Measurements from ENCODE around the gene ECM1. TPM values are rescaled to one million over a fixed set of nuclear protein-coding genes. Genes with fewer than 3 reads are reported as not detected.

Gene ECM1
- total RNA-seq, 2 experiments from 2014 or later: 2.0 to 3.8 TPM

- peak overlapping the region; percentile 29 for H3K27ac ChIP-seq (ENCODE audit: low read depth, low read length, poor library complexity, severe bottlenecking)
Observed at GRCh38 chr1:150516616-150517015, 8.7 kb downstream of the ECM1 start.

GRCh38 chr1:150521196-150521968, 13.5 kb downstream of the ECM1 start:
- H3K4me1 ChIP-seq (ENCODE audit: insufficient read depth, low read length, poor library complexity, severe bottlenecking): peaks cover 23% of the 10 kb centered on the region
- H3K4me2 ChIP-seq (ENCODE audit: low read length): no peak overlapping the region
- no peaks in the 10 kb centered on the region for H3K79me2 ChIP-seq (ENCODE audit: insufficient read depth, low read depth, low read length)
- H3K4me3 ChIP-seq (ENCODE audit: low read depth, low read length, poor library complexity, severe bottlenecking): no peak overlapping the region
- no peaks in the 10 kb centered on the region for H3K36me3 ChIP-seq (ENCODE audit: insufficient read depth, low read length)
- no peaks in the 10 kb centered on the region for H3K9me3 ChIP-seq (ENCODE audit: low read length)
- H3K27ac ChIP-seq (ENCODE audit: low read depth, low read length, poor library complexity, severe bottlenecking): no peak overlapping the region
- no peak overlapping the region for H2AFZ ChIP-seq (ENCODE audit: low read length)
- no peak for DNase-seq (ENCODE audit: low spot score)
- H3K9me2 ChIP-seq (ENCODE audit: insufficient read depth, low read length): no peaks in the 10 kb centered on the region
- ChIA-PET CTCF (ENCODE audit: unreplicated experiment) (no interaction called here), POLR2A (interaction anchor here (0.6 to 0.9 kb wide), 2 partner anchors 10 to 18 kb away, joined by 3 to 5 read pairs; no protein-coding TSS in a partner anchor)
- BruUV-seq (replicated peaks): no TSS peak
- no peaks in the 10 kb centered on the region for H4K20me1 ChIP-seq (ENCODE audit: insufficient read depth, low read length)
- intact Hi-C loops (cut with micrococcal nuclease; ENCODE audit: unreplicated experiment): loop anchor here (10.0 kb wide), 1 partner anchor 267 kb away; the partner anchor contains the start of gene CA14
- no peak for TF ChIP-seq CTCF (conservative IDR thresholded peaks at IDR 0.05; ENCODE audit: low read length)

More at GRCh38 chr1:150516616-150517015, 8.7 kb downstream of the ECM1 start:
- H3K4me2 ChIP-seq (ENCODE audit: low read length): peak overlapping the region; percentile 76
- H3K36me3 ChIP-seq (ENCODE audit: insufficient read depth, low read length): no peaks in the 10 kb centered on the region
- BruUV-seq (replicated peaks): no TSS peak
- H4K20me1 ChIP-seq (ENCODE audit: insufficient read depth, low read length): no peaks in the 10 kb centered on the region
- no peaks in the 10 kb centered on the region for H3K79me2 ChIP-seq (ENCODE audit: insufficient read depth, low read depth, low read length)
- intact Hi-C loops (cut with micrococcal nuclease; ENCODE audit: unreplicated experiment): loop anchor here (1.0 kb wide), 1 partner anchor 52 kb away; no protein-coding TSS in a partner anchor
- peak overlapping the region; percentile 70; the same call in 1 of the 2 replicates for H2AFZ ChIP-seq (ENCODE audit: low read length)
- H3K9me2 ChIP-seq (ENCODE audit: insufficient read depth, low read length): no peaks in the 10 kb centered on the region
- POLR2A ChIA-PET: interaction anchor here (0.5 to 2.2 kb wide), 11 partner anchors 12 to 215 kb away, joined by 3 to 8 read pairs (median 4); partner anchors contain the start of genes GOLPH3L, RPRD2 and TARS2
- TF ChIP-seq CTCF (conservative IDR thresholded peaks at IDR 0.05; ENCODE audit: low read length) (peak; percentile 54), EZH2phosphoT487 (IDR thresholded peaks at IDR 0.05; ENCODE audit: borderline replicate concordance, low read depth, low read length) (no peak)
- CTCF ChIA-PET (ENCODE audit: unreplicated experiment): interaction anchor here (1.0 kb wide), 1 partner anchor 260 kb away, joined by 4 read pairs; no protein-coding TSS in a partner anchor
- peak overlapping the region; percentile 65 for H3K4me3 ChIP-seq (ENCODE audit: low read depth, low read length, poor library complexity, severe bottlenecking)
- H3K4me1 ChIP-seq (ENCODE audit: insufficient read depth, low read length, poor library complexity, severe bottlenecking): peaks cover 29% of the 10 kb centered on the region
- peak; percentile 71 for DNase-seq (ENCODE audit: low spot score)
- H3K9me3 ChIP-seq (ENCODE audit: low read length): no peaks in the 10 kb centered on the region

GRCh38 chr1:150525348-150525747, 17.4 kb downstream of the ECM1 start:
- ChIA-PET POLR2A (no interaction called here), CTCF (ENCODE audit: unreplicated experiment) (interaction anchor here (1.0 kb wide), 1 partner anchor 10 kb away, joined by 4 read pairs; the partner anchor contains the start of gene FALEC)
- H3K4me1 ChIP-seq (ENCODE audit: insufficient read depth, low read length, poor library complexity, severe bottlenecking): peaks cover 8% of the 10 kb centered on the region

More at GRCh38 chr1:150525348-150525747, 17.4 kb downstream of the ECM1 start:
- Histone ChIP-seq H3K9me2 (ENCODE audit: insufficient read depth, low read length) (no peaks in the 10 kb centered on the region), H3K4me3 (ENCODE audit: low read depth, low read length, poor library complexity, severe bottlenecking) (no peak overlapping the region), H2AFZ (ENCODE audit: low read length) (peak overlapping the region; percentile 27; the same call in 1 of the 2 replicates), H3K36me3 (ENCODE audit: insufficient read depth, low read length) (no peaks in the 10 kb centered on the region), H3K9me3 (ENCODE audit: low read length) (no peaks in the 10 kb centered on the region), H3K4me2 (ENCODE audit: low read length) (no peak overlapping the region), H3K27ac (ENCODE audit: low read depth, low read length, poor library complexity, severe bottlenecking) (no peak overlapping the region), H4K20me1 (ENCODE audit: insufficient read depth, low read length) (no peaks in the 10 kb centered on the region), H3K79me2 (ENCODE audit: insufficient read depth, low read depth, low read length) (no peaks in the 10 kb centered on the region)
- BruUV-seq (replicated peaks): no TSS peak
- intact Hi-C loops (cut with micrococcal nuclease; ENCODE audit: unreplicated experiment): loop anchor here (2.0 to 10.0 kb wide), 2 partner anchors 61 to 271 kb away; partner anchors contain the start of gene CA14
- no peak for DNase-seq (ENCODE audit: low spot score)
- TF ChIP-seq CTCF (conservative IDR thresholded peaks at IDR 0.05; ENCODE audit: low read length) (no peak), EZH2phosphoT487 (IDR thresholded peaks at IDR 0.05; ENCODE audit: borderline replicate concordance, low read depth, low read length) (no peak)

All from OCI-LY7 (cell line).